Activated T-helper 1 cell treated with anti-CD3 and anti-CD28 coated beads, Interleukin-12 subunit alpha, Interleukin-12 subunit beta, Interleukin-2, Interleukin-4 antibody, amounts not matched to agents 30 ng/mL and 10 ng/mL and 1 ng/mL, durations not matched to agents 14 hours and 24 hours and 36 hours (primary cell): ENCODE results near the gene CACNA1I. TPM values are rescaled to one million over a fixed set of nuclear protein-coding genes. Genes with fewer than 3 reads are reported as not detected.

Source experiments
- DNase-seq: peaks from one replicate; pipeline ENCODE4 v3.0.0; 2021; ENCODE audit warnings: low spot score
- H3K27ac Mint-ChIP-seq: one replicate; pipeline ENCODE4 v1.8.0; 2021; ENCODE audit warnings: mild to moderate bottlenecking, mixed read lengths
- H3K27me3 Mint-ChIP-seq: one replicate; pipeline ENCODE4 v1.8.0; 2022; ENCODE audit warnings: mild to moderate bottlenecking, moderate library complexity, mixed read lengths; ENCODE audit not compliant: insufficient read depth
- H3K36me3 Mint-ChIP-seq: one replicate; pipeline ENCODE4 v1.8.0; 2021; ENCODE audit warnings: low read depth, mixed read lengths
- H3K4me1 Mint-ChIP-seq: one replicate; pipeline ENCODE4 v1.8.0; 2021; ENCODE audit warnings: low read depth, mixed read lengths
- H3K4me3 Mint-ChIP-seq: one replicate; pipeline ENCODE4 v1.8.0; 2021; ENCODE audit warnings: mild to moderate bottlenecking, moderate library complexity, mixed read lengths
- H3K9me3 Mint-ChIP-seq: one replicate; pipeline ENCODE4 v1.8.0; 2021; ENCODE audit warnings: mixed read lengths
- intact Hi-C: fragments of 100-400 bp; cut with micrococcal nuclease; formaldehyde crosslinking; loops from one replicate; pipeline ENCODE4 v1.15.1; 2024
- total RNA-seq: library from RNA; stranded (reverse); gene quantifications from 2 replicates; pipeline ENCODE4 v1.2.3, GENCODE V29; 2022

CACNA1I gene
- total RNA-seq, 1 donor from 2014 or later = 0.03 TPM

- no peaks in the 10 kb centered on the region for H3K36me3 Mint-ChIP-seq
- peaks cover 8% of the 10 kb centered on the region for H3K9me3 Mint-ChIP-seq
- intact Hi-C loops = no loop called here
- no peak overlapping the region for H3K4me3 Mint-ChIP-seq
- H3K4me1 Mint-ChIP-seq = peaks cover 11% of the 10 kb centered on the region
- H3K27me3 Mint-ChIP-seq = peaks cover 14% of the 10 kb centered on the region
- no peak overlapping the region for H3K27ac Mint-ChIP-seq
- no peak for DNase-seq
Measured at GRCh38 chr22:39562839-39563489, 7.6 kb upstream of the CACNA1I start.

GRCh38 chr22:39563571-39564428 is 6.8 kb upstream of the CACNA1I start:
- Mint-ChIP-seq H3K9me3 (peaks cover 8% of the 10 kb centered on the region), H3K27ac (no peak overlapping the region)
- intact Hi-C loops = no loop called here

GRCh38 chr22:39565414-39565944 is 5.1 kb upstream of the CACNA1I start:
- intact Hi-C loops = no loop called here
- DNase-seq = no peak
- Mint-ChIP-seq H3K4me1 (peaks cover 13% of the 10 kb centered on the region), H3K27ac (peak overlapping the region; percentile 58), H3K9me3 (peaks cover 8% of the 10 kb centered on the region), H3K27me3 (peaks cover 7% of the 10 kb centered on the region), H3K4me3 (no peak overlapping the region), H3K36me3 (no peaks in the 10 kb centered on the region)

More at GRCh38 chr22:39563571-39564428, 6.8 kb upstream of the CACNA1I start:
- H3K36me3 Mint-ChIP-seq = no peaks in the 10 kb centered on the region
- no peak for DNase-seq
- H3K4me1 Mint-ChIP-seq = peaks cover 13% of the 10 kb centered on the region
- H3K4me3 Mint-ChIP-seq = no peak overlapping the region
- H3K27me3 Mint-ChIP-seq = peaks cover 10% of the 10 kb centered on the region

GRCh38 chr22:39567135-39567946 is 3.2 kb upstream of the CACNA1I start:
- Mint-ChIP-seq H3K27me3 (no peaks in the 10 kb centered on the region), H3K27ac (no peak overlapping the region), H3K4me3 (no peak overlapping the region)

GRCh38 chr22:39568278-39568981 is 2.1 kb upstream of the CACNA1I start:
- no peak overlapping the region for H3K4me3 Mint-ChIP-seq
- intact Hi-C loops = no loop called here
- H3K4me1 Mint-ChIP-seq = peaks cover 13% of the 10 kb centered on the region
- DNase-seq = no peak
- peaks cover 8% of the 10 kb centered on the region for H3K9me3 Mint-ChIP-seq
- no peak overlapping the region for H3K27ac Mint-ChIP-seq
- H3K36me3 Mint-ChIP-seq = no peaks in the 10 kb centered on the region
- H3K27me3 Mint-ChIP-seq = no peaks in the 10 kb centered on the region

More at GRCh38 chr22:39567135-39567946, 3.2 kb upstream of the CACNA1I start:
- Mint-ChIP-seq H3K4me1 (peaks cover 13% of the 10 kb centered on the region), H3K36me3 (no peaks in the 10 kb centered on the region), H3K9me3 (peaks cover 8% of the 10 kb centered on the region)
- intact Hi-C loops = no loop called here
- DNase-seq = peak; percentile 31

GRCh38 chr22:39569066-39569465 is 1.5 kb upstream of the CACNA1I start:
- no peak for DNase-seq
- Mint-ChIP-seq H3K9me3 (peaks cover 8% of the 10 kb centered on the region), H3K27me3 (no peaks in the 10 kb centered on the region), H3K4me1 (peaks cover 13% of the 10 kb centered on the region), H3K4me3 (no peak overlapping the region), H3K36me3 (no peaks in the 10 kb centered on the region), H3K27ac (no peak overlapping the region)
- intact Hi-C loops = no loop called here

GRCh38 chr22:39570226-39570625 is 327 bp upstream of the CACNA1I start:
- DNase-seq = no peak
- H3K36me3 Mint-ChIP-seq = no peaks in the 10 kb centered on the region
- no peak overlapping the region for H3K4me3 Mint-ChIP-seq
- peaks cover 8% of the 10 kb centered on the region for H3K9me3 Mint-ChIP-seq
- intact Hi-C loops = no loop called here
- H3K4me1 Mint-ChIP-seq = peaks cover 13% of the 10 kb centered on the region
- H3K27ac Mint-ChIP-seq = no peak overlapping the region
- H3K27me3 Mint-ChIP-seq = peaks cover 4% of the 10 kb centered on the region

- DNase-seq = no peak
- no peak overlapping the region for H3K4me3 Mint-ChIP-seq
- peaks cover 13% of the 10 kb centered on the region for H3K4me1 Mint-ChIP-seq
- no peaks in the 10 kb centered on the region for H3K36me3 Mint-ChIP-seq
- peaks cover 13% of the 10 kb centered on the region for H3K27me3 Mint-ChIP-seq
- H3K9me3 Mint-ChIP-seq = no peaks in the 10 kb centered on the region
- intact Hi-C loops = no loop called here
- H3K27ac Mint-ChIP-seq = no peak overlapping the region
Measured at GRCh38 chr22:39571538-39571937, 985 bp downstream of the CACNA1I start.

- no peaks in the 10 kb centered on the region for H3K9me3 Mint-ChIP-seq
- H3K4me1 Mint-ChIP-seq = no peaks in the 10 kb centered on the region
- intact Hi-C loops = no loop called here
- H3K36me3 Mint-ChIP-seq = no peaks in the 10 kb centered on the region
- no peak for DNase-seq
- H3K4me3 Mint-ChIP-seq = no peak overlapping the region
- H3K27me3 Mint-ChIP-seq = peaks cover 20% of the 10 kb centered on the region
- no peak overlapping the region for H3K27ac Mint-ChIP-seq
Measured at GRCh38 chr22:39574779-39575551, 4.4 kb downstream of the CACNA1I start.

- no peak overlapping the region for H3K27ac Mint-ChIP-seq
- no peaks in the 10 kb centered on the region for H3K36me3 Mint-ChIP-seq
- no peak for DNase-seq
- no peaks in the 10 kb centered on the region for H3K4me1 Mint-ChIP-seq
- H3K27me3 Mint-ChIP-seq = peaks cover 20% of the 10 kb centered on the region
- no peaks in the 10 kb centered on the region for H3K9me3 Mint-ChIP-seq
- H3K4me3 Mint-ChIP-seq = no peak overlapping the region
- intact Hi-C loops = no loop called here
Measured at GRCh38 chr22:39575552-39575825, 4.9 kb downstream of the CACNA1I start.

GRCh38 chr22:39576027-39576426 is 5.5 kb downstream of the CACNA1I start:
- H3K4me3 Mint-ChIP-seq = no peak overlapping the region
- H3K9me3 Mint-ChIP-seq = no peaks in the 10 kb centered on the region
- no peaks in the 10 kb centered on the region for H3K36me3 Mint-ChIP-seq

GRCh38 chr22:39577366-39577765 is 6.8 kb downstream of the CACNA1I start:
- Mint-ChIP-seq H3K27ac (no peak overlapping the region), H3K4me1 (no peaks in the 10 kb centered on the region), H3K4me3 (no peak overlapping the region), H3K9me3 (no peaks in the 10 kb centered on the region), H3K36me3 (no peaks in the 10 kb centered on the region), H3K27me3 (peaks cover 20% of the 10 kb centered on the region)
- intact Hi-C loops = no loop called here
- no peak for DNase-seq

More at GRCh38 chr22:39576027-39576426, 5.5 kb downstream of the CACNA1I start:
- Mint-ChIP-seq H3K27ac (no peak overlapping the region), H3K27me3 (peaks cover 20% of the 10 kb centered on the region), H3K4me1 (no peaks in the 10 kb centered on the region)
- DNase-seq = no peak
- intact Hi-C loops = no loop called here
